ENCODE results near the gene ARID1B.
"Not testable (repeated sequence)": the region's sequence is repeated elsewhere in the genome, so short reads cannot be mapped to it uniquely, and the experiment has no call there.

ARID1B gene

DNA sequence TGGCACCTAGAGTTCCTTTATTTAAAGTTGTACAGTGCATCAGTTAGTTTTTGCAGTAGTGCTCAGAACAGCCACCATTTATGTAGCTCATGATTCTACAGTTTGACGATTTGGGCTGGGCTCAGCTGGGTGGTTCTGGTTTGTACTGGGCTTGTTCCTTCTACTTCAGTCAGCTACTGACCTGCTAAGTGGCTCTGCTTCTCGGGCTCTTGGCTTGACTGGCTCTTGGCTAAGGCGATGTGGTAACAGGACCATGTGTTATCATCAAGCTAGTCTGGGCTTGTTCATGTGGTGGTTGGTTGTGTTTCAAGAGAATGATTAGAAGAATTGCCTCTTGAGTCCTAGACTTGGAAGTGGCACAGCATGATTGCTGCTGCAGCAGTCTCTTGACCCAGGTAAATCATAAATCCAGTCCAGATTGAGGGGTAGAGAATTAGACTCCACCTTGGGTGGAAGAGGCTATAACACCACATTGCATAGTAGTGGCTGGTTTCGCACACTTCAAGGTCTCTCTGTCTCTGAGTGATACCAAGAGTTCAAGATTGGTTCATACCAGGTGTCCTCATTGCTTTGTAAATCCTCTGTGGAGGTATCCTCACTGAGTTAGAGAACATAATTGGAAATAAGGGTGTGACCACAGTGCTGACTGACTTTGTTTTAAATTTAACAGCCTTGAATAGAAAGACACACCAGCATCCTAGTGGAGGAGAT is 253.0 kb downstream of the ARID1B start:
- no peaks in the 10 kb centered on the region for H3K27me3 ChIP-seq (ENCODE audit: low read depth)
- H3K4me3 ChIP-seq: no peak overlapping the region
- H3K4me1 ChIP-seq: peaks cover 4% of the 10 kb centered on the region
- H3K36me3 ChIP-seq (replicated peaks): no peaks in the 10 kb centered on the region
- no peak for DNase-seq (ENCODE audit: low spot score in 2 of 2)
- in situ Hi-C loops (cut with MboI; ENCODE audit: low sequenced_read_pairs): no loop called here
- no peaks in the 10 kb centered on the region for H3K9me3 ChIP-seq

DNA sequence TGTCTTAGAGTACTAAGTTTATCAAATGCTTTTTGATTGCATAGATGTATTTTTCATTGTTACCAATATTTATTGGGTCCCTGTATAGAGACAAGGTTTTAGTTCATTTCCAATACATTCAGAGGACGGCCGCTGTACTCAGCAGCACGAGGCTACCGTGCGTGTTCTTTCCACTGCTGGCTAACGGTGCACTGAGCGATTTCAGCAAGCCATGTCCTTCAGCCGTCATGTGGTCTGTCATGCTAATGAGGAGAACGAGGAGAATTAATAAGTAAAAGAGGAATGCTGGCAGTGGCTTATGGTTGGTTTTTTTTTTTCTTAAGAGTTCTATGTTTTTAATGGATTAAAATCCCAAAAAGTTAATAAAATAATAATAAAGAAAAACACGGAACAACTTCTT is 253.6 kb downstream of the ARID1B start:
- Histone ChIP-seq H3K36me3 (replicated peaks) (no peaks in the 10 kb centered on the region), H3K27me3 (ENCODE audit: low read depth) (no peaks in the 10 kb centered on the region), H3K4me3 (no peak overlapping the region), H3K4me1 (peaks cover 4% of the 10 kb centered on the region), H3K9me3 (no peaks in the 10 kb centered on the region)
- in situ Hi-C loops (cut with MboI; ENCODE audit: low sequenced_read_pairs): no loop called here
- no peak for DNase-seq (ENCODE audit: low spot score in 2 of 2)

DNA sequence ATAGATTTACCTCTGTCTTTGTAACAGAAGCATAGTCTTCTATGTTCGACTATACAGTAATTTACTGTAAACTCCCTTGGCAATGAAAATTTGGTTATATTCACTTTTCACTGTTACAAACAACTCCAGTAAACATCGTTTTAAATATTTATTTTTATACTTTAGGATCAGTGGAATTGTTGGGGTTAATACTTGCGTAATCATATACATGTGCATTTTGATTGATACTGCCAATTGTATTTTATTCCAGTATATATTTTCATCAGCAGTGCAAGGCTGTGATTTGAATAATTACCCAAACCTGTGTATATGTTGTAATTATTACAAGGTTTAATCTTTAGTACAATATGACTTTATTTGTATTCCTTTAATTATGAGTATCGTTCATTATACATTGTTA is 255.7 kb downstream of the ARID1B start:
- in situ Hi-C loops (cut with MboI; ENCODE audit: low sequenced_read_pairs): no loop called here
- Histone ChIP-seq H3K27me3 (ENCODE audit: low read depth) (no peaks in the 10 kb centered on the region), H3K4me3 (no peak overlapping the region), H3K36me3 (replicated peaks) (no peaks in the 10 kb centered on the region), H3K4me1 (peaks cover 11% of the 10 kb centered on the region), H3K9me3 (no peaks in the 10 kb centered on the region)
- no peak for DNase-seq (ENCODE audit: low spot score in 2 of 2)

DNA sequence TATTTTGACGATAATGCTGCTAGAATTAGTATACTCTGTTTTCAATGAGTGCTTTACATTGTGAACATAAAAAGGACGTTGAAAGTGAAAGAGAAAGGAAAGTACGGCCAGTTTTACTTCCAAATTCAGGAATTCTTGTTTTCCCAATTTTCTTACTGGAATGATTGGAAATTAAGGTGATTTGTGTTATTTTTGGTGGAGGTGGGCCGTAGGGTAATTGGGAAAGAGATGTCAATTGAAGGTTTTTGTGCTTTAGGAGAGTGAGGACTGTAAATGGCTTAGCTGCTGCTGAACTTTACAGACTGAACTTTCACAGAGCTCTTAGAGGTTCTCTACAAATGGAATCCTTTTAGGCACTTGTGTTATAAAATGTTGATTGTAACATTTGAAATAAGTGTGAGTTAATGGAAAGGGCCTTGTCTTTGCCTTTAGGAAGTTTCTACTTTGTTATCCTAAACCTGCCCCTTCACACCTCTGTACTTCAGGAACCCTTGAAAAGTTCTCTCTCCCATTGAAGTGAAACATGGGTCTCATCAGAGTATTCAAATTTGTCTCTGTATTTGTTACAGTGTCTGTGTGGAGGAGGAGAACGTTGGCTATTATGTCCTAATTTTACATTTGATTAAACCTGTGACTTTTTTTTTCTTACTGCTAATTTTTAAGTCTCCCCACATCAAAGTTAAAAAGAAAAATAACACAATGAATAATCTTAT is 256.4 kb downstream of the ARID1B start:
- Histone ChIP-seq H3K9me3 (no peaks in the 10 kb centered on the region), H3K27me3 (ENCODE audit: low read depth) (no peaks in the 10 kb centered on the region), H3K36me3 (replicated peaks) (no peaks in the 10 kb centered on the region), H3K4me1 (peaks cover 11% of the 10 kb centered on the region), H3K4me3 (no peak overlapping the region)
- in situ Hi-C loops (cut with MboI; ENCODE audit: low sequenced_read_pairs): no loop called here
- DNase-seq (ENCODE audit: low spot score in 2 of 2): no peak

DNA sequence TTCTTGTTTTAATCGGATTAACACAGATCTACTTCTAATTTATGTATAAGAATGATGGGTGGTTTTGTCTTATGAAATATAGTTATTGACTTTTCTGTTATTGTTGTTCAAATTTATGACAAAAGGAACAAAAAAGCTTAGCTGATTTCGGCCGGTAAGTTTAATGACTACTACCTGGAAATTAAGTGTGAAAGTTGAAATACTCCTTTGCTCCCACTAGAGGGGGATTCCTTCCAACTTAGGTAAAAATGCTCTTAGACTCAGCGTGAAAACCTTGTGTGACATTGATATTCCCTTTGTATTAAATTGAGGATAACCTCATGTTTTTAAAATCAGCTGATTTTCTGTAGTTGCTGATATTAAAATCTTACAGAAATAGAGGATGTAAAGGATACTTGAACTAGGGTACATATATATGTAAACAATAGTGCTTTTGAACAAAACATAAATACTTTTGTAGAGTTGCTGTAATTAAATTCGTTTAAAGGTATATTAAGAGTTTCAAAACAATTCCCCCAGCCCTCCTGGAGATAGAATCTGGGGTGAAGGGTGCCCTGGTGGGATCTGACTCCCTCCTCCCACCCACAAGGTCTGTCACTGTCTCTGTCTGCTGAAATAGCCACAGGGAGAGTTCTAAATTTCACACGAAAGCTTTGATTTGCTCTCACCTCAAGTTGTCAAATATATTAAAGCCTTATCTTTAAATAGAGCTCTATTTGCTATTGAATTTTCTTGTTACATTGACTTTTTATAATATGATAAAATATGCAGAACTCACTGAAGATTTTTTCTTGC is 257.5 kb downstream of the ARID1B start:
- Histone ChIP-seq H3K9me3 (no peaks in the 10 kb centered on the region), H3K4me1 (peaks cover 11% of the 10 kb centered on the region)
- DNase-seq (ENCODE audit: low spot score in 2 of 2): peak in 1 of 2 experiments; percentile 75

DNA sequence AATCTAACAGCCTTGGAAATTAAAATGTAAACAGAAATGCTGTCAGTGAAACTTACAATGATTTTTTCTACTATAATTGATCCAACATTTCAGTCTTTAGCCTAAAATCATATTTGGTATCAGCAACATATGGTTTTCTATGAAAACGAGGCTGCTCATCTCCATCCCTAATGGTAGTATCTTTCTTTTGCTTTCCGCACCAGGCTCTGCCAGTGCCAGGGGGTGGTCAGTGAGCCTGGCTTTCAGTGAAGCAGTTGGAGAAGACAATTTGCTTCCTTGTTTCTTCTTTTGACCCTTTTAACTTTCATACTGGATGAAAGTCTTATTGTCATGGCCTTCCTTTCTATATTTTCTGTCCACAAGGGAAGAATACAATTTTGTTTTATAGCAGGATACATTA is 258.4 kb downstream of the ARID1B start:
- in situ Hi-C loops (cut with MboI; ENCODE audit: low sequenced_read_pairs): no loop called here

More for the DNA sequence above, 257.5 kb downstream of the ARID1B start:
- in situ Hi-C loops (cut with MboI; ENCODE audit: low sequenced_read_pairs): no loop called here
- no peaks in the 10 kb centered on the region for H3K36me3 ChIP-seq (replicated peaks)
- no peaks in the 10 kb centered on the region for H3K27me3 ChIP-seq (ENCODE audit: low read depth)
- no peak overlapping the region for H3K4me3 ChIP-seq

DNA sequence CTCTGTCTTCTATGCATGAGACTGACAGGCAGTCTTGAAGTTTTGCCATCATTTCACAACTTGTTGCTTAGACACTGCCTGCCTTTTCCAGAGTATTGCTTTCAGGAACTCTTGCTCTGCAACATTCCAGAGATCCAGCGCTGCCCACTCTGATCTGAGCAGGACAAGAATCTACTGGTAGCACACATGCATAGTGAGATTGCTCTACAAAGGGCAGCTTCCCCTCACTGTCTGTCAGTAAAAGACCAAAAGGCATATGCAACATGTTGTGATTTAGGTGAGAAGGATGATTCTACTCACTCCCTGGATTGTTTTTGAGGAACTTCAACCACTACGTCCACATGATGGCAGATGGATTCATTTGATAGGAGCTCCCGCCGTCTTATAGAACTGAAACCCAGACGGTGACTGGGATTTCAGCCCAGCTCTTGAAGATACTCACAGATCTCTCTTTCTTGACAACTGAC is 259.1 kb downstream of the ARID1B start:
- DNase-seq (ENCODE audit: low spot score in 2 of 2): no peak
- in situ Hi-C loops (cut with MboI; ENCODE audit: low sequenced_read_pairs): no loop called here

More for the DNA sequence above, 258.4 kb downstream of the ARID1B start:
- no peak for DNase-seq (ENCODE audit: low spot score in 2 of 2)
- H3K4me3 ChIP-seq: no peak overlapping the region
- no peaks in the 10 kb centered on the region for H3K27me3 ChIP-seq (ENCODE audit: low read depth)
- H3K36me3 ChIP-seq (replicated peaks): no peaks in the 10 kb centered on the region
- peaks cover 11% of the 10 kb centered on the region for H3K4me1 ChIP-seq
- H3K9me3 ChIP-seq: no peaks in the 10 kb centered on the region

DNA sequence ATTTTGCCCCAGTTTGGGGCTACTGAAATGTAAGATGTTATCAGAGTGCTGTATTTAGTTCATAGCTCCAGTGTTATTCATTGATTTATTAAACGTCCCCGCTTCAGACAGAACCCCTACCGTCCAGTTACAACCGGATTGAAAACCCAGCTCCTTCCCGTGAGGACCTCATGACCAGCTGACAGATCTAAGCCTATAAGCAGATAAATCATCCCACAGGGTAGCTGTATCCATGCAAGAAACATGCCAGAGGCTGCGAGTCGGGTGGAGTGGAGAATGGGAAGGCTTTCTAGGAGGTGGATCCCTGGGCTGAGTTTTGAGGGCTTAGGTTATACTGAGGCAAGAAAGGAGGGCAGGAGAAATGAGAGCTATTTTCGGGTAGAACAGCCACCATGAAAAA is 260.0 kb downstream of the ARID1B start:
- Histone ChIP-seq H3K4me1 (peaks cover 11% of the 10 kb centered on the region), H3K4me3 (no peak overlapping the region), H3K36me3 (replicated peaks) (no peaks in the 10 kb centered on the region), H3K27me3 (ENCODE audit: low read depth) (no peaks in the 10 kb centered on the region), H3K9me3 (no peaks in the 10 kb centered on the region)
- in situ Hi-C loops (cut with MboI; ENCODE audit: low sequenced_read_pairs): no loop called here
- peak in 1 of 2 experiments; percentile 20 for DNase-seq (ENCODE audit: low spot score in 2 of 2)

More for the DNA sequence above, 259.1 kb downstream of the ARID1B start:
- Histone ChIP-seq H3K36me3 (replicated peaks) (no peaks in the 10 kb centered on the region), H3K27me3 (ENCODE audit: low read depth) (no peaks in the 10 kb centered on the region), H3K4me1 (peaks cover 11% of the 10 kb centered on the region), H3K9me3 (no peaks in the 10 kb centered on the region), H3K4me3 (no peak overlapping the region)

DNA sequence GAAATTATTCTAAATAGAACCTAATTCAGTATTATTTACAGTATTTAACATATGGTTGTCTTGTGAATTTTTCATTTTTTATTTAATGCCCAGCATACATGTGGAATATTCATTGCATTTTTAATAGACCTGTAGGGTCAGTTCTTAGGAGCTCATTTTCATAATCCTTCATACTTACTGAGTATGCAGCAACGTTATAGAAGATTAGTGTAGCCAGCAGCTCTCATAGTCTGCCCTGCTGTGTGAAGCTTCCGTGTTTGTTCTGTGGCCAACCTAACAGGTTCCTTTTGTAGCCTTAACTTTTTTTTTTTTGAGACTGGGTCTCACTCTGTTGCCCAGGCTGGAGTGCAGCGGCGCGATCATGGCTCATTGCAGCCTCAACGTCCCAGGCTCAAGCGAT is 261.4 kb downstream of the ARID1B start:
- H3K27me3 ChIP-seq (ENCODE audit: low read depth): no peaks in the 10 kb centered on the region
- H3K4me3 ChIP-seq: no peak overlapping the region
- in situ Hi-C loops (cut with MboI; ENCODE audit: low sequenced_read_pairs): no loop called here
- no peak for DNase-seq (ENCODE audit: low spot score in 2 of 2)
- peaks cover 11% of the 10 kb centered on the region for H3K4me1 ChIP-seq
- H3K9me3 ChIP-seq: no peaks in the 10 kb centered on the region
- H3K36me3 ChIP-seq (replicated peaks): no peaks in the 10 kb centered on the region

DNA sequence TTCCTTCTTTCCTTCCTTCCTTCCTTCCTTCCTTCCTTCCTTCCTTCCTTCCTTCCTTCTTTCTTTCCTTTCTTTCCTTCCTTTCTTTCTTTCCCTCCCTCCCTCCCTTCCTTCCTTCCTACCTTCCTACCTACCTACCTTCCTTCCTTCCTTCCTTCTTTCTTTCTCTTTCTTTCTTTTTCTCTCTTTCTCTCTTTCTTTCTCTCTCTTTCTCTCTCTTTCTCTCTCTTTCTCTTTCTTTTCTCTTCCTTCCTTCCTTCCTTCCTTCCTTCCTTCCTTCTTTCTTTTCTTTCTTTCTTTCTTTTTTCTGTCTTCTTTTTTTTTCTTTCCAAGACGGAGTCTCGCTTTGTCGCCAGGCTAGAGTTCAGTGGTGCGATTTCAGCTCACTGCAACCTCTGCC is 262.5 kb downstream of the ARID1B start:
- H3K4me1 ChIP-seq: peaks cover 13% of the 10 kb centered on the region
- H3K36me3 ChIP-seq (replicated peaks); H3K27me3 ChIP-seq (ENCODE audit: low read depth); DNase-seq (ENCODE audit: low spot score in 2 of 2); H3K9me3 ChIP-seq; H3K4me3 ChIP-seq; in situ Hi-C loops (cut with MboI; ENCODE audit: low sequenced_read_pairs): not testable (repeated sequence)

DNA sequence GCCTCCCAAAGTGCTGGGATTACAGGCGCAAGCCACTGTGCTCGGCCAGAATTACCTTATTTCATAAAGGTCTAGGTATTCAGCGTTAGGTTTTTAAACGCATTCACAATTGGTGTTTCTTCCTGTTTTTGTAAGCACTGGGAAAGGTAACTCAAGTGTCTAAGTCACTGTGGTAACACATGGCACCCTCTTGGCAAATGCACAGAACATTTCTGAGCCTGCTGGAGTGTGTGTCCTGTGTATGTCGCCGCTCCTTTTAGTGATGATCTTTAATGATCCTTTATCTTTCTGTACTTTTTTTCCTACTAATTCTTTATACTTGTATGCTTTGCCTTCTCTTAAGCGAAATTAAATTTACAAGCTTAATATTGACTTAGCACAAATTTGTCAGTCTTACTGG is 263.0 kb downstream of the ARID1B start:
- Histone ChIP-seq H3K27me3 (ENCODE audit: low read depth) (no peaks in the 10 kb centered on the region), H3K4me1 (peaks cover 13% of the 10 kb centered on the region), H3K9me3 (no peaks in the 10 kb centered on the region), H3K36me3 (replicated peaks) (no peaks in the 10 kb centered on the region), H3K4me3 (no peak overlapping the region)
- DNase-seq (ENCODE audit: low spot score in 2 of 2): no peak
- in situ Hi-C loops (cut with MboI; ENCODE audit: low sequenced_read_pairs): no loop called here

DNA sequence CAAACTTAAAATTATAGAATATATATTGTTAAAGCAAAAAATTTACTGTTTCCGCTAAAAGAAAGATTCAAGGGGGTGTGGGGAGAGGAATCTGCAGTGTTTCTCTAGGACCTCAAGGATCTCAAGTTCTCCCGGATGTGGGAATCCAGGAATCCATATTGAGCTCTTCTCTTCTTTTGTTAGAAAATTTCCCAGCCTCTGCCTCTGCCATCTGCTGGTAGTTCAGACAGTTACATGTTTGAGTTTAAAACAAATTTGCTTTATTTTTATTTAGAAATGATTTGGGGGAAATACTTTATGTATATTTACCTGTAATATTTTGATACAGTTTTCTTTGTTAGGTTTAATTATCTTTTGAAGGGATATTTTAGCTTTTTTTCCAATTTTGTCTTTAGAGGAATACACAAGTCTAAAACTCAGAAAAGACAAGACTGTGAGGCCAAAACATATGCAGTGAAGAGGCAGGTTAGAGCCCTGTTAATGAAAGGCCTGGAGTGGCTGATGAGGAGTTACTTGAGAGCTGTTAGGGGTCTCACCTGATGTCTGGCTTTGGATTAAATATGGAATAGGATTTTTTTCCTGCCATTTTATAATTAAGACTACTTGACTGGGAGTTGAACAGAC is 268.8 kb downstream of the ARID1B start:
- peak; percentile 39 to 60 for DNase-seq (ENCODE audit: low spot score in 2 of 2)
- in situ Hi-C loops (cut with MboI; ENCODE audit: low sequenced_read_pairs): no loop called here
- Histone ChIP-seq H3K4me1 (peaks cover 12% of the 10 kb centered on the region), H3K27me3 (ENCODE audit: low read depth) (no peaks in the 10 kb centered on the region), H3K4me3 (no peak overlapping the region), H3K36me3 (replicated peaks) (no peaks in the 10 kb centered on the region), H3K9me3 (no peaks in the 10 kb centered on the region)

DNA sequence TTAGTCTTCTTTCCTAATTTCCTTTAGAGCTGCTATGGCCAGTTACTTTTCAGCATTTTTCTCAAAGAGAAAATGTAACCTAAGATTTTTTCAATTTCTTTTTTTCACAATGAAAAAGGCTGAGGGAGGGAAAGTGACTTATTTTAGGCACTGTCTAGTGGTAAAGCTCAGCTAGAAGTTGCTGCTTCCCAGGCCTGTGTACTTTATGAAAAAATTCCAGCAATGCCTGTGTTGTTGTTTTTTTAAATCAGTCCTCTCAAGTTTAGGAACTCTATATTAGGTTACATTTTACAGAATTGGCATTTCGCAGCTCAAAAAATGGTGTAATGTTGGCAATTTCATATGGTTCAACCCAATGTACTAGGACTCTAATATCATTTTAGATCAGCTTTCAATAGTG is 269.6 kb downstream of the ARID1B start:
- Histone ChIP-seq H3K36me3 (replicated peaks) (no peaks in the 10 kb centered on the region), H3K4me3 (no peak overlapping the region), H3K9me3 (no peaks in the 10 kb centered on the region), H3K4me1 (peaks cover 15% of the 10 kb centered on the region), H3K27me3 (ENCODE audit: low read depth) (no peaks in the 10 kb centered on the region)
- in situ Hi-C loops (cut with MboI; ENCODE audit: low sequenced_read_pairs): no loop called here
- no peak for DNase-seq (ENCODE audit: low spot score in 2 of 2)

All from HAP-1 (cell line).